HCT116 (cell line): Measurements from ENCODE around the gene SPRN.

Experiments
- ATF3 ChIP-seq: IDR thresholded peaks from 2 replicates; pipeline ENCODE4 v1.6.1; 2012
- CTCF ChIP-seq, 3 experiments: fragments of 200-600 bp in 1 of 3; sonication (generic) in 1 of 3; IDR thresholded peaks in 2 of 3; conservative IDR thresholded peaks in 1 of 3; 2 replicates each; pipeline ENCODE4 v1.5.1; 2012 to 2017; ENCODE audit warnings: low read depth in 2 of 3, low read length in 2 of 3, antibody characterized with exemption in 1 of 3, borderline replicate concordance in 1 of 3, control low read depth in 1 of 3, mild to moderate bottlenecking in 1 of 3, mixed read lengths in 1 of 3, mixed run types in 1 of 3, moderate library complexity in 1 of 3; ENCODE audit not compliant: insufficient read depth in 1 of 3
- EZH2 ChIP-seq: fragments of 200-600 bp; sonication (generic); IDR thresholded peaks from 2 replicates; pipeline ENCODE4 v1.6.1; 2017; ENCODE audit warnings: antibody characterized with exemption, mixed run types
- EZH2phosphoT487 ChIP-seq: fragments of 200-600 bp; IDR thresholded peaks from 2 replicates; pipeline ENCODE4 v1.6.1; 2018; ENCODE audit warnings: antibody characterized with exemption, borderline replicate concordance
- MAX ChIP-seq: IDR thresholded peaks from 2 replicates; pipeline ENCODE4 v1.6.1; 2012
- POLR2A ChIP-seq: IDR thresholded peaks from 2 replicates; pipeline ENCODE4 v1.7.0; 2011; ENCODE audit warnings: borderline replicate concordance; ENCODE audit not compliant: insufficient read depth, insufficient read length; ENCODE audit errors: extremely low read depth
- POLR2AphosphoS5 ChIP-seq: IDR thresholded peaks from 2 replicates; pipeline ENCODE4 v1.6.1; 2011; ENCODE audit warnings: mild to moderate bottlenecking, low read depth, low read length, moderate library complexity
- RAD21 ChIP-seq: IDR thresholded peaks from 2 replicates; pipeline ENCODE4 v1.6.1; 2012; ENCODE audit warnings: low read depth, mild to moderate bottlenecking
- REST ChIP-seq: IDR thresholded peaks from 2 replicates; pipeline ENCODE4 v1.6.1; 2012; ENCODE audit warnings: low read depth
- SIN3A ChIP-seq: IDR thresholded peaks from 2 replicates; pipeline ENCODE4 v1.6.1; 2012; ENCODE audit warnings: low read depth
- ZFX ChIP-seq: fragments of 450-650 bp; IDR thresholded peaks from 2 replicates; pipeline ENCODE4 v1.6.1; 2017
- ZNF274 ChIP-seq: fragments of 200-500 bp; sonication (Bioruptor generic); IDR thresholded peaks from 2 replicates; pipeline ENCODE4 v1.6.1; 2014; ENCODE audit warnings: mild to moderate bottlenecking, low read depth, low read length, inconsistent platforms

- TF ChIP-seq EZH2phosphoT487 (no peak), EZH2 (no peak), CTCF (IDR thresholded peaks at IDR 0.05 in 2 of 3, conservative IDR thresholded peaks at IDR 0.05 in 1 of 3; ENCODE audit: borderline replicate concordance in 1 of 3, insufficient read depth in 1 of 3, low read depth in 2 of 3, low read length in 2 of 3) (no peak), MAX (no peak), POLR2AphosphoS5 (no peak), REST (no peak), ZFX (no peak), ATF3 (no peak), ZNF274 (no peak), SIN3A (no peak), RAD21 (no peak), POLR2A (no peak)
These were observed 29.9 kb upstream of the SPRN start for GRCh38 chr10:133454204-133454893.
